Astrocyte of the spinal cord (primary cell): ENCODE measurements around the gene BABAM2.

Experiments
- DNase-seq: peaks from one replicate; pipeline ENCODE4 v3.0.0; 2011; ENCODE audit warnings: low read depth, low spot score
- H3K4me3 ChIP-seq: 2 replicates; pipeline ENCODE4 v1.5.1; 2011; ENCODE audit warnings: low read depth, mild to moderate bottlenecking, low read length, moderate library complexity
- CTCF ChIP-seq: IDR thresholded peaks from 2 replicates; pipeline ENCODE4 v1.5.1; 2012; ENCODE audit warnings: low read depth, mild to moderate bottlenecking, low read length, inconsistent platforms
- in situ Hi-C: cut with HindIII; loops from 2 replicates; pipeline ENCODE4 v1.10.0; 2017; ENCODE audit warnings: low sequenced_read_pairs

BABAM2 gene

GRCh38 chr2:28387082-28387960 is 496.8 kb downstream of the BABAM2 start:
- TF ChIP-seq CTCF, result no peak
- peak; percentile 38 for DNase-seq
- no peak overlapping the region for H3K4me3 ChIP-seq
- in situ Hi-C loops, result no loop called here
